ENCODE data around the gene AURKA. TPM values are rescaled to one million over a fixed set of nuclear protein-coding genes. Genes with fewer than 3 reads are reported as not detected.
A peak's percentile ranks its signal among the peaks of the same experiment; 100 is the strongest.
"Not testable (repeated sequence)": the region's sequence is repeated elsewhere in the genome, so short reads cannot be mapped to it uniquely, and the experiment has no call there.

Gene AURKA
- total RNA-seq, 2 experiments from 2014 or later: 97.5 to 100 TPM

DNA sequence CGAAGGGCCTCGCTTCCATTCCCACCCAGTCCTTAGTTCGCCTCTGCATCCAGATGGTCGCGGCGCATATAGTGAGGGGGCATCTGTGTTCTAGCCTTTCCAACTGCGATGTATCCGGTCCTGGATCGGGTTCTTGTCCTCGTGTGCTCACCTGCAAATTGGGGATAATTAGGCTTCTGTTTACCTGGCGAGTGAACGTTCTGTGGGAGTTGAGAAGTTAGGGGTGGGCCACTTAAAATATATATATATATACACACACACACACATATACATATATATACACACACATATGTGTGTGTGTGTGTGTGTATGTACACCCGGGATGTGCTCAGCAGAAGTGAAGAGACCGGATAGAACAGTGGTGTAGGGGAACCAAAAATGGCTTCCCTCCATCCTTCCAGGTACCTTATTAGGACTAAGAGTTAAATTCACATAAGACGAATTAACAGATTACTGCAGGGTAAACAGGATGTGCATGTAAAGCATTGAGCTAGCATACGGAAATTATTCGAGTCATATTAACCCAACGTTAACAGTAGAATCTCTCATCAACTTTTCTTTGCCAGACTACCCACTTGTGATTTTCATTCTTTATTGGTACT lies 967 bp upstream of the AURKA start:
- peak; percentile 28 for DNase-seq
- H3K27me3 Mint-ChIP-seq: no peaks in the 10 kb centered on the region

DNA sequence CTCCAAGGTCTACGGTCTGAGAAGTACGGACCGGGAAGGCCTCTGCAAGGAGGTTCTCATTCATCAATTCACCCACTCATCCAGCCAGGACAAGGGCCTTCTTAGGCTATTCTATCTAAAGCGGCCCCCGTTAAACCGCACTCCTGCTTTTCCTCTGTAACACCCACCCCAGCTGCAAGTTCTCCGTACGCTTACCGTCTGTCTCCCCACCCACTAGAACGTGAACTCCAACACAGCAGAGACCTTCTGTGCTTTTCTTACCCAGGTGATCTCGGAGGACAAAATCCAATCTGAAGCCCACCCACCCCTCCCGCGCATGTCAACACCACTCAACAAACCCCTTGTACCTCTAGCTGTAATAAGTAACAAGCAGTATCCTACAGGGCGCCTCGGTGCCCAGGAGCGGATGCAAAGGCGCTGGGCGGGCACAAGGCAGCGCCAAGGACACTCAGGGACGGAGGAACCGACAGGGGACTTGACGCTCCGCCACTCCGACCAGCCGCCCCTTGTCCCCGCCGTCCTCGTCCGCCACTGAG lies 351 bp downstream of the AURKA start:
- ATAC-seq: peak; percentile 37
- no peak overlapping the region for H3K4me3 Mint-ChIP-seq
- POLR2A ChIA-PET: interaction anchor here (0.6 to 3.3 kb wide), 8 partner anchors 18 to 78 kb away, joined by 3 to 16 read pairs (median 4); partner anchors contain the start of genes CASS4, FAM210B and RTF2
- no peaks in the 10 kb centered on the region for H3K9me3 Mint-ChIP-seq
- H3K36me3 Mint-ChIP-seq (ENCODE audit: low read depth): peaks cover 61% of the 10 kb centered on the region
- peaks cover 31% of the 10 kb centered on the region for H3K4me1 Mint-ChIP-seq (ENCODE audit: low read depth)
- TF ChIP-seq, protein P1, sequence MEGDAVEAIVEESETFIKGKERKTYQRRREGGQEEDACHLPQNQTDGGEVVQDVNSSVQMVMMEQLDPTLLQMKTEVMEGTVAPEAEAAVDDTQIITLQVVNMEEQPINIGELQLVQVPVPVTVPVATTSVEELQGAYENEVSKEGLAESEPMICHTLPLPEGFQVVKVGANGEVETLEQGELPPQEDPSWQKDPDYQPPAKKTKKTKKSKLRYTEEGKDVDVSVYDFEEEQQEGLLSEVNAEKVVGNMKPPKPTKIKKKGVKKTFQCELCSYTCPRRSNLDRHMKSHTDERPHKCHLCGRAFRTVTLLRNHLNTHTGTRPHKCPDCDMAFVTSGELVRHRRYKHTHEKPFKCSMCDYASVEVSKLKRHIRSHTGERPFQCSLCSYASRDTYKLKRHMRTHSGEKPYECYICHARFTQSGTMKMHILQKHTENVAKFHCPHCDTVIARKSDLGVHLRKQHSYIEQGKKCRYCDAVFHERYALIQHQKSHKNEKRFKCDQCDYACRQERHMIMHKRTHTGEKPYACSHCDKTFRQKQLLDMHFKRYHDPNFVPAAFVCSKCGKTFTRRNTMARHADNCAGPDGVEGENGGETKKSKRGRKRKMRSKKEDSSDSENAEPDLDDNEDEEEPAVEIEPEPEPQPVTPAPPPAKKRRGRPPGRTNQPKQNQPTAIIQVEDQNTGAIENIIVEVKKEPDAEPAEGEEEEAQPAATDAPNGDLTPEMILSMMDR (IDR thresholded peaks at IDR 0.05): no peak
- H3K27ac Mint-ChIP-seq: no peak overlapping the region
- intact Hi-C loops (cut with micrococcal nuclease): loop anchor here (5.0 kb wide), 1 partner anchor 76 kb away; the partner anchor contains the start of gene RTF2
- DNase-seq: no peak
- CTCF ChIA-PET: interaction anchor here (0.8 to 1.9 kb wide), 5 partner anchors 10 to 33 kb away, joined by 3 to 7 read pairs (median 4); partner anchors contain the start of gene CASS4
- H3K27me3 Mint-ChIP-seq: no peaks in the 10 kb centered on the region

More for the DNA sequence above, 967 bp upstream of the AURKA start:
- CTCF ChIA-PET: interaction anchor here (1.1 to 1.9 kb wide), 6 partner anchors 19 to 956 kb away, joined by 3 to 7 read pairs (median 3); partner anchors contain the start of gene CASS4
- intact Hi-C loops (cut with micrococcal nuclease): loop anchor here (5.0 kb wide), 1 partner anchor 74 kb away; the partner anchor contains the start of gene RTF2
- POLR2A ChIA-PET: interaction anchor here (0.5 to 3.3 kb wide), 8 partner anchors 12 to 643 kb away, joined by 3 to 16 read pairs (median 4); partner anchors contain the start of genes CASS4 and RTF2
- Mint-ChIP-seq H3K4me1 (ENCODE audit: low read depth) (peaks cover 31% of the 10 kb centered on the region), H3K36me3 (ENCODE audit: low read depth) (peaks cover 66% of the 10 kb centered on the region), H3K4me3 (no peak overlapping the region), H3K9me3 (no peaks in the 10 kb centered on the region), H3K27ac (no peak overlapping the region)
- no peak for ATAC-seq
- TF ChIP-seq, protein P1 (IDR thresholded peaks at IDR 0.05): no peak

DNA sequence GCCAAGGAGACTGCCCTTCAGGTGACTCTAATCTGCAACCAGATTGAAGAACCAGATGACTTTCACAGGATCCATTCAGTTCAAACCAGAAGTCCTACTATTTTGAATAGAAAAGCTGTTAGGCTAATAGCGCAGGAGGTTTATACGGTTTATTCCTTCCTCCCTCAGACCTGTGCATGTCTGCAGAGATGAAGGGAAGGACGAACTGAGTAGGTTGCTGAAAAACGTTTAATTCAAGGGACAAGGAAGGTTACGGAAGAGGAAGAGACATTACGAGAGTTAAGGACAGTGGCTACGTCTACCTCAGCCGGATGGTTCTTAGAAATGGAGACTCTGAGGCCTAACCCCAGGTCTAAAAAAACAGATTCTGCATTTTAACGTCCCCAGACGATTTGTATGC lies 978 bp downstream of the AURKA start:
- DNase-seq: no peak
- H3K27ac Mint-ChIP-seq: no peak overlapping the region
- ChIA-PET POLR2A (interaction anchor here (0.6 to 1.7 kb wide), 3 partner anchors 19 to 27 kb away, joined by 3 to 5 read pairs (median 3); partner anchors contain the start of gene CASS4), CTCF (no interaction called here)
- no peak for ATAC-seq
- H3K27me3 Mint-ChIP-seq: no peaks in the 10 kb centered on the region
- no peak overlapping the region for H3K4me3 Mint-ChIP-seq
- intact Hi-C loops (cut with micrococcal nuclease): loop anchor here (5.0 kb wide), 1 partner anchor 76 kb away; the partner anchor contains the start of gene RTF2
- TF ChIP-seq, protein P1 (IDR thresholded peaks at IDR 0.05): no peak
- no peaks in the 10 kb centered on the region for H3K9me3 Mint-ChIP-seq
- peaks cover 31% of the 10 kb centered on the region for H3K4me1 Mint-ChIP-seq (ENCODE audit: low read depth)
- H3K36me3 Mint-ChIP-seq (ENCODE audit: low read depth): peaks cover 66% of the 10 kb centered on the region

DNA sequence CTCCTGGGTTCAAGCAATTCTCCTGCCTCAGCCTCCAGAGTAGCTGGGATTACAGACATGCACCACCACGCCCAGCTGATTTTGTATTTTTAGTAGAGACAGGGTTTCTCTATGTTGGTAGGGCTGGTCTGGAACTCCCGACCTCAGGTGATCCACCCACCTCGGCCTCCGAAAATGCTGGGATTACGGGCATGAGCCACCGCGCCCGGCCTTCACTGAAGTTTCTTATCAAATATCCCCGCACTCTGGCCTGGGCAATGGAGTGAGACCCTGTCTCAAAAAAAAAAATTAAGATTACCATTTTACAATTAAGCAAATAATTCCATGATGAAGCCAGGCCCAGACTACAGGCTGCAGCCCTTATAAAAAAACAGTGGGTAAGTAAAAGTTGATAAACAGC lies 1.6 kb downstream of the AURKA start:
- peaks cover 29% of the 10 kb centered on the region for H3K4me1 Mint-ChIP-seq (ENCODE audit: low read depth)
- H3K9me3 Mint-ChIP-seq, H3K27ac Mint-ChIP-seq, ATAC-seq, POLR2A ChIA-PET, H3K27me3 Mint-ChIP-seq, H3K4me3 Mint-ChIP-seq, DNase-seq, CTCF ChIA-PET: not testable (repeated sequence)
- intact Hi-C loops (cut with micrococcal nuclease): loop anchor here (5.0 kb wide), 1 partner anchor 77 kb away; the partner anchor contains the start of gene RTF2
- H3K36me3 Mint-ChIP-seq (ENCODE audit: low read depth): peaks cover 66% of the 10 kb centered on the region

DNA sequence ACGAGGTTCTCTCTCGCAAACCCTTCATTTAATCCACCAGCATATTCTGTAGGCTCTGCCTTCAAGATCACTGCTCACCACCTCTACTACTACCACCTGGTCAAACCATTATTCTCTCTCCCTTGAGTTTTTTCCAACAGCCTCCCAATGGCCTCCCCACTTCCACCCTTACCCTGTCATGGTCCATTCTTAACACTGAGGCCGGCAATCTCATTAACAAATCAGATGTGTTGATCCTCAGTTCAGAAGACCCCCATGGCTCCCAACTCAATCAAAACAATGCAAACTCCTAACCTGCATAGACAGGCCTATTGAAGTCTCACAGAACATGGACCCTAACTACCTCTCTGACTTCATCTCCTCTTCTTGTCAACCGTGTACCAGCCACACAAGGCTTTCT lies 2.2 kb downstream of the AURKA start:
- Mint-ChIP-seq H3K27me3 (no peaks in the 10 kb centered on the region), H3K9me3 (no peaks in the 10 kb centered on the region), H3K4me3 (peak overlapping the region; percentile 44), H3K4me1 (ENCODE audit: low read depth) (peaks cover 25% of the 10 kb centered on the region), H3K36me3 (ENCODE audit: low read depth) (peaks cover 66% of the 10 kb centered on the region), H3K27ac (no peak overlapping the region)
- POLR2A ChIA-PET: no interaction called here
- ATAC-seq (no peak), DNase-seq (no peak)
- CTCF ChIA-PET: no interaction called here
- TF ChIP-seq, protein P1 (IDR thresholded peaks at IDR 0.05): no peak
- intact Hi-C loops (cut with micrococcal nuclease): loop anchor here (5.0 kb wide), 1 partner anchor 77 kb away; the partner anchor contains the start of gene RTF2
